GM20000 (cell line): Measurements from ENCODE around the gene MMD.

Source experiments
- DNase-seq: peaks from one replicate; pipeline ENCODE4 v3.0.0; 2012; ENCODE audit warnings: low spot score
- TF ChIP-seq, protein P1 (sequence below): IDR thresholded peaks from 2 replicates; pipeline ENCODE4 v1.5.1; 2012; ENCODE audit warnings: mild to moderate bottlenecking, control low read depth; ENCODE audit errors: extremely low read depth, missing control alignments

The MMD gene

DNA sequence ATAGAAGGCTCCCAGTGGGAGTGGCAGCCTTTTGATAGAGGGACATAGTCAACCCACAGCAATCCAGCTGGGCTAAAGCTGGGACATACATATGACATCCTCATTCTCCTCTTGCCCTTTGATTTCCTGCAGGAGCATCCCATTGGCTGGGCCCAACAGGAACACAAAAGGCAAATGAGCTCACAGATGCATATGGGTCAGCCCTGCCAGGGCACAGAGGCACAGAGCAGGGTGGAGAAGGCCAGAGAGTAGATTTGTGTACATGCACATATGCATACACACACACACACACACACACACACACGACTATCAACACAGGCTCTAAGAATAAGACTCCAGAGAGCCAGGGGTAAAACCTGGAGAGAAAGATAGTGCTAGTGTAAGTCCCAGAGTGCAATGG is 58.6 kb downstream of the MMD start:
- TF ChIP-seq, protein P1, sequence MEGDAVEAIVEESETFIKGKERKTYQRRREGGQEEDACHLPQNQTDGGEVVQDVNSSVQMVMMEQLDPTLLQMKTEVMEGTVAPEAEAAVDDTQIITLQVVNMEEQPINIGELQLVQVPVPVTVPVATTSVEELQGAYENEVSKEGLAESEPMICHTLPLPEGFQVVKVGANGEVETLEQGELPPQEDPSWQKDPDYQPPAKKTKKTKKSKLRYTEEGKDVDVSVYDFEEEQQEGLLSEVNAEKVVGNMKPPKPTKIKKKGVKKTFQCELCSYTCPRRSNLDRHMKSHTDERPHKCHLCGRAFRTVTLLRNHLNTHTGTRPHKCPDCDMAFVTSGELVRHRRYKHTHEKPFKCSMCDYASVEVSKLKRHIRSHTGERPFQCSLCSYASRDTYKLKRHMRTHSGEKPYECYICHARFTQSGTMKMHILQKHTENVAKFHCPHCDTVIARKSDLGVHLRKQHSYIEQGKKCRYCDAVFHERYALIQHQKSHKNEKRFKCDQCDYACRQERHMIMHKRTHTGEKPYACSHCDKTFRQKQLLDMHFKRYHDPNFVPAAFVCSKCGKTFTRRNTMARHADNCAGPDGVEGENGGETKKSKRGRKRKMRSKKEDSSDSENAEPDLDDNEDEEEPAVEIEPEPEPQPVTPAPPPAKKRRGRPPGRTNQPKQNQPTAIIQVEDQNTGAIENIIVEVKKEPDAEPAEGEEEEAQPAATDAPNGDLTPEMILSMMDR, result no peak

GRCh38 chr17:55360971-55361370 is 60.7 kb downstream of the MMD start:
- TF ChIP-seq, protein P1, result no peak

More for the DNA sequence above, 58.6 kb downstream of the MMD start:
- DNase-seq, result no peak

DNA sequence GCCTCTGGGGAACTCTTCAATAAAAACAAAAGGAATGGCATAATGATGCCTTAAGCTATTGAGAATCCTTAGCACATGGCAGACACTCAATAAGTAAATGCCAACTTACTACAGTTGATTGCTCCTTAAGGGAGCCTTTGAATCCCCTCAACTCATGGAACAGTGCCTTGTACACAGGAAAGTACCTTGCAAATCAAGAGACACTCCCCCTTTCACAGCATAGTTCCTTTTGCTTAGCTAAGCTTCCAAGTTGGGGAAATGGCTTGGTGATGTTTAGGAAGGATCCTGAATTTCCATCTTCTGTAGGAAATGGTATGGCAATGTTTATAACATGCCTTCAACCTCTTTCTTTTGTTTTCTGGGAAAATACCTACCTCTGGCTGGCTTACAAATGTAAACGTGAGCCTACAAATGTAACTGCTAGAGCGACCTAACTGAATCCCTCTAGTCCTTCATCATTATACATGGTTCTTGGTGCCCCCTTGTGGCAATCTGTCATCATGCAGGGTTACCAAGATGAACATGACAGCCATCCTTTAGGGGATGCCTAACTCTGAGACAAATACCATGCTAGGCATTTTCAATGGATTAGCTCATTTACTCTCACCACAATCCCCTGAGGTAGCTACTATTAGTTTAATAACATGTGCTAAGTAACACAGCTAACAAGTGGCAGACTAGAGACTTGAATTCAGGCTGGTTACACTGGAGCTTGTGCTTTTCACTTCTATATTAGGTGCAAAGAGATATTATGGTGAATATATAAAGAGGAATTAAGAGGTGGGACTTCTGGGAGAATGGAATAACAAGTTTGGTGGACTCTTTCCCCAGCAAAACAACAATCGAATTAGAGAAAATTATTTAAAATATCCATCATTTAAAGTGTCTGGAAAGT is 65.0 kb downstream of the MMD start:
- TF ChIP-seq, protein P1, result peak; percentile 66
- DNase-seq, result peak; percentile 72

More at GRCh38 chr17:55360971-55361370, 60.7 kb downstream of the MMD start:
- DNase-seq, result no peak

DNA sequence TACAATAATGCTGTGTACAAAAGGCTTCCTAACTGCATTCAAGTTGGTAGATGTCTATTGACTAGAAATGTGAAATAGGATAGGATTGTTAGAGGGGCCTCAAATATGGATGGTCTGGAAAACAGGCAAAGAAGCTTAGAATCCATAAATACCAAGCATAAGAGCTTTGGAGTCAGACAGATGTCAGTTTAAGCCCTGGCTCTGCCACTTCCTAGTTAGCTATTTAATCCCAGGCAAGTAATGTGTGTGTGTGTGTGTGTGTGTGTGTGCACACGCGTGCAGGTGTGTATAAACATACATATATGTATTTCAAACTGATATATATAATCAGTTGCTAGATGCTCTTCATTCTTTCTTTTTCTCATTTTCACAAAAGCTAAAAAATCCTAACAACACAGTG is 66.7 kb downstream of the MMD start:
- TF ChIP-seq, protein P1, result no peak
- DNase-seq, result no peak

DNA sequence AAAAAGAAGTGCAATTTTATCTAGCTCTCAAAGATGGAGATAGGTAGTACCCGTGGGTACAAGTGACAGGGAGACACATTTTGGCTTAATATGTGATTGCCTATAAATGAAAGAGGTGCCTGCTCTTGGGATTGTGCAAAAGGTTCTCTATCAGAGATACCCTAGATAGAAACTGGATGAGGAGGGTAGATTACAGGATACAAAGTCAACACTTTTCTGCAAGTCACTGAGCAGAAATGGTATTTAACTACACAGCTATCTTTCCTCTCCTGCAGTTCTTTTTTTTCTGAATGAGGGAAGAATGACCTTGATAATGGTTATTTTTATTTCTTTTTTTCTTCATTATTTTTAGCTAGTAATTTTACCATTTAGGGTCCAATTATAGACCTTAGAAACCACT is 67.6 kb downstream of the MMD start:
- no peak for DNase-seq
- TF ChIP-seq, protein P1, result no peak

DNA sequence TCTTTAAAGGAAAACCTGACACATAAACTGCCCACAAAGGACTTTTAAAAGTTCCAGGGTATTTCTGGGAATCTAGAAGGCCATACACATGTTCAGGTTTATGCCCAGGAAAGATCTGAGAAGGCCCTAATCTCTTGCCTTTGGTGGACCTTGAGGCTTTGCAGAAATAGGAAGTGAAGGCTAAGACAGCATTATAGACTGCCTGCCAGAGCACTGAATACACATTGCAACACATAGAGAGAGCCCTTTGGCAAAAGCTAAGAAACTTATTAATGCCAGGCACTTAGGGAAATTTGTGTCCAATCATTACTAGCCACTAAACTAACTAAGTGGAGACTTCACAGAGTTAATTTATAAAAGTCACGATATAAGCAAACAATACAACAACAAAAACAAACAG is 70.4 kb downstream of the MMD start:
- TF ChIP-seq, protein P1, result no peak
- no peak for DNase-seq

- TF ChIP-seq, protein P1, result no peak
- no peak for DNase-seq
These were observed 70.8 kb downstream of the MMD start for GRCh38 chr17:55350825-55351205.
